ENCODE data around the gene SND1. TPM values are rescaled to one million over a fixed set of nuclear protein-coding genes. Genes with fewer than 3 reads are reported as not detected.

Gene SND1
- polyA plus RNA-seq, 4 donors: 47.2 to 148 (median 92.2) TPM

DNA sequence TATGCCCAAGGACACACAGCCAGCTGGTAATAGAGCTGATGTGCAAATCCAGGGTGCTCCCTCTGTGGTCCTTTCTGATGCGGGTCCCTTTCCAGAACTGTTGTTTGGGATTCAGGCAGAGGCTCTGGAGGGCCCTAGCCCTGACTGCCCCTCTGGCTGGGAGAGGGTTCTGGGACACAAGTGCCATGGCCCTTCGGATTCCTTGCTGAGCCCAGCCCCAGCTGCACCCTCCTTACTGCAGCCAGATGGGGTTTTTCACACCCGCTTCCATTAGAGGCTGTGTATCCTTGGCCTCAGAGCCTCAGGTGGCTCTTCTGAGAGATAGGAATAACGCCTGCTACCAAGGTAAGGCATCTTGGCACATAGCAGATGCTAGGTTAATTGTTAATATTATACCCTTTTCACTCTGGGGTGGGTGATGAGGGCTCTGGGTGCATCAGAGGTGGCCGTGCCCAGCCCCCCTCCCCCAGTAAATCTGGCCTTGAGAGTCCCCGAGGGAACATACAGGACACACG, 469.0 kb downstream of the SND1 start:
- Histone ChIP-seq H3K4me1 (ENCODE audit: control insufficient read depth in 3 of 3, insufficient read depth in 2 of 3, low read depth in 1 of 3, low read length in 2 of 3) (no peaks in the 10 kb centered on the region), H3K27me3 (ENCODE audit: control insufficient read depth in 3 of 3, insufficient read depth in 3 of 3, low read length in 3 of 3) (peaks cover 0 to 21% (median 0%) of the 10 kb centered on the region in 3 donors), H3K4me3 (ENCODE audit: low read depth in 1 of 3, low read length in 3 of 3) (no peak overlapping the region), H3K9me3 (ENCODE audit: control insufficient read depth in 2 of 2, insufficient read depth in 1 of 2, low read depth in 1 of 2, low read length in 1 of 2) (no peaks in the 10 kb centered on the region), H3K36me3 (ENCODE audit: control insufficient read depth in 3 of 3, insufficient read depth in 2 of 3, low read depth in 1 of 3, low read length in 3 of 3) (no peaks in the 10 kb centered on the region), H3K27ac (ENCODE audit: low read depth in 1 of 3, low read length in 2 of 3) (no peak overlapping the region)
- DNase-seq (no peak), FAIRE-seq (no peak)
- WGBS, 3 donors: 65 to 76% (median 75%) methylated on average over 7 of the region's 7 CpGs

GRCh38 chr7:128121711-128122530, 469.9 kb downstream of the SND1 start:
- Histone ChIP-seq H3K27me3 (ENCODE audit: control insufficient read depth in 3 of 3, insufficient read depth in 3 of 3, low read length in 3 of 3) (peaks cover 0 to 19% (median 0%) of the 10 kb centered on the region in 3 donors), H3K36me3 (ENCODE audit: control insufficient read depth in 3 of 3, insufficient read depth in 2 of 3, low read depth in 1 of 3, low read length in 3 of 3) (no peaks in the 10 kb centered on the region), H3K27ac (ENCODE audit: low read depth in 1 of 3, low read length in 2 of 3) (no peak overlapping the region), H3K9me3 (ENCODE audit: control insufficient read depth in 2 of 2, insufficient read depth in 1 of 2, low read depth in 1 of 2, low read length in 1 of 2) (no peaks in the 10 kb centered on the region), H3K4me1 (ENCODE audit: control insufficient read depth in 3 of 3, insufficient read depth in 2 of 3, low read depth in 1 of 3, low read length in 2 of 3) (no peaks in the 10 kb centered on the region), H3K4me3 (ENCODE audit: low read depth in 1 of 3, low read length in 3 of 3) (no peak overlapping the region)
- no peak for DNase-seq
- FAIRE-seq: no peak
- 72 to 75% (median 73%) methylated on average over 21 of the region's 21 CpGs for WGBS, 3 donors

GRCh38 chr7:128122576-128123290, 470.7 kb downstream of the SND1 start:
- H3K4me1 ChIP-seq (ENCODE audit: control insufficient read depth in 3 of 3, insufficient read depth in 2 of 3, low read depth in 1 of 3, low read length in 2 of 3): no peaks in the 10 kb centered on the region
- 58 to 70% (median 60%) methylated on average over 12 of the region's 12 CpGs for WGBS, 3 donors
- DNase-seq: no peak
- no peak overlapping the region for H3K27ac ChIP-seq (ENCODE audit: low read depth in 1 of 3, low read length in 2 of 3)
- no peaks in the 10 kb centered on the region for H3K9me3 ChIP-seq (ENCODE audit: control insufficient read depth in 2 of 2, insufficient read depth in 1 of 2, low read depth in 1 of 2, low read length in 1 of 2)
- FAIRE-seq: no peak
- H3K27me3 ChIP-seq (ENCODE audit: control insufficient read depth in 3 of 3, insufficient read depth in 3 of 3, low read length in 3 of 3): peaks cover 0 to 17% (median 1%) of the 10 kb centered on the region in 3 donors
- no peak overlapping the region for H3K4me3 ChIP-seq (ENCODE audit: low read depth in 1 of 3, low read length in 3 of 3)
- H3K36me3 ChIP-seq (ENCODE audit: control insufficient read depth in 3 of 3, insufficient read depth in 2 of 3, low read depth in 1 of 3, low read length in 3 of 3): no peaks in the 10 kb centered on the region

GRCh38 chr7:128123291-128124037, 471.5 kb downstream of the SND1 start:
- DNase-seq (no peak), FAIRE-seq (no peak)
- no peaks in the 10 kb centered on the region for H3K36me3 ChIP-seq (ENCODE audit: control insufficient read depth in 3 of 3, insufficient read depth in 2 of 3, low read depth in 1 of 3, low read length in 3 of 3)
- H3K9me3 ChIP-seq (ENCODE audit: control insufficient read depth in 2 of 2, insufficient read depth in 1 of 2, low read depth in 1 of 2, low read length in 1 of 2): no peaks in the 10 kb centered on the region
- 56 to 66% (median 66%) methylated on average over 12 of the region's 12 CpGs for WGBS, 3 donors
- H3K27me3 ChIP-seq (ENCODE audit: control insufficient read depth in 3 of 3, insufficient read depth in 3 of 3, low read length in 3 of 3): peaks cover 0 to 15% (median 2%) of the 10 kb centered on the region in 3 donors
- no peaks in the 10 kb centered on the region for H3K4me1 ChIP-seq (ENCODE audit: control insufficient read depth in 3 of 3, insufficient read depth in 2 of 3, low read depth in 1 of 3, low read length in 2 of 3)
- H3K27ac ChIP-seq (ENCODE audit: low read depth in 1 of 3, low read length in 2 of 3): no peak overlapping the region
- no peak overlapping the region for H3K4me3 ChIP-seq (ENCODE audit: low read depth in 1 of 3, low read length in 3 of 3)

- Histone ChIP-seq H3K4me1 (ENCODE audit: control insufficient read depth in 3 of 3, insufficient read depth in 2 of 3, low read depth in 1 of 3, low read length in 2 of 3) (no peaks in the 10 kb centered on the region), H3K27me3 (ENCODE audit: control insufficient read depth in 3 of 3, insufficient read depth in 3 of 3, low read length in 3 of 3) (peaks cover 0 to 20% (median 4%) of the 10 kb centered on the region in 3 donors), H3K27ac (ENCODE audit: low read depth in 1 of 3, low read length in 2 of 3) (no peak overlapping the region), H3K9me3 (ENCODE audit: control insufficient read depth in 2 of 2, insufficient read depth in 1 of 2, low read depth in 1 of 2, low read length in 1 of 2) (no peaks in the 10 kb centered on the region), H3K36me3 (ENCODE audit: control insufficient read depth in 3 of 3, insufficient read depth in 2 of 3, low read depth in 1 of 3, low read length in 3 of 3) (no peaks in the 10 kb centered on the region), H3K4me3 (ENCODE audit: low read depth in 1 of 3, low read length in 3 of 3) (no peak overlapping the region)
- WGBS, 3 donors: 36 to 55% (median 45%) methylated on average over 4 of the region's 4 CpGs
- FAIRE-seq (no peak), DNase-seq (no peak)
These were observed 472.8 kb downstream of the SND1 start for GRCh38 chr7:128124786-128125185.

GRCh38 chr7:128125816-128126215, 473.8 kb downstream of the SND1 start:
- Histone ChIP-seq H3K4me1 (ENCODE audit: control insufficient read depth in 3 of 3, insufficient read depth in 2 of 3, low read depth in 1 of 3, low read length in 2 of 3) (no peaks in the 10 kb centered on the region), H3K27me3 (ENCODE audit: control insufficient read depth in 3 of 3, insufficient read depth in 3 of 3, low read length in 3 of 3) (peaks cover 0 to 26% (median 4%) of the 10 kb centered on the region in 3 donors), H3K27ac (ENCODE audit: low read depth in 1 of 3, low read length in 2 of 3) (no peak overlapping the region), H3K4me3 (ENCODE audit: low read depth in 1 of 3, low read length in 3 of 3) (no peak overlapping the region), H3K36me3 (ENCODE audit: control insufficient read depth in 3 of 3, insufficient read depth in 2 of 3, low read depth in 1 of 3, low read length in 3 of 3) (no peaks in the 10 kb centered on the region), H3K9me3 (ENCODE audit: control insufficient read depth in 2 of 2, insufficient read depth in 1 of 2, low read depth in 1 of 2, low read length in 1 of 2) (no peaks in the 10 kb centered on the region)
- DNase-seq (no peak), FAIRE-seq (no peak)
- 43 to 48% (median 45%) methylated on average over 1 of the region's 1 CpG for WGBS, 3 donors

GRCh38 chr7:128128401-128128800, 476.4 kb downstream of the SND1 start:
- Histone ChIP-seq H3K4me1 (ENCODE audit: control insufficient read depth in 3 of 3, insufficient read depth in 2 of 3, low read depth in 1 of 3, low read length in 2 of 3) (no peaks in the 10 kb centered on the region), H3K27ac (ENCODE audit: low read depth in 1 of 3, low read length in 2 of 3) (no peak overlapping the region), H3K4me3 (ENCODE audit: low read depth in 1 of 3, low read length in 3 of 3) (no peak overlapping the region), H3K36me3 (ENCODE audit: control insufficient read depth in 3 of 3, insufficient read depth in 2 of 3, low read depth in 1 of 3, low read length in 3 of 3) (no peaks in the 10 kb centered on the region), H3K9me3 (ENCODE audit: control insufficient read depth in 2 of 2, insufficient read depth in 1 of 2, low read depth in 1 of 2, low read length in 1 of 2) (no peaks in the 10 kb centered on the region), H3K27me3 (ENCODE audit: control insufficient read depth in 3 of 3, insufficient read depth in 3 of 3, low read length in 3 of 3) (peaks cover 0 to 31% (median 10%) of the 10 kb centered on the region in 3 donors)
- no peak for DNase-seq
- FAIRE-seq: no peak
- WGBS, 3 donors: 74 to 85% (median 79%) methylated on average over 3 of the region's 3 CpGs

DNA sequence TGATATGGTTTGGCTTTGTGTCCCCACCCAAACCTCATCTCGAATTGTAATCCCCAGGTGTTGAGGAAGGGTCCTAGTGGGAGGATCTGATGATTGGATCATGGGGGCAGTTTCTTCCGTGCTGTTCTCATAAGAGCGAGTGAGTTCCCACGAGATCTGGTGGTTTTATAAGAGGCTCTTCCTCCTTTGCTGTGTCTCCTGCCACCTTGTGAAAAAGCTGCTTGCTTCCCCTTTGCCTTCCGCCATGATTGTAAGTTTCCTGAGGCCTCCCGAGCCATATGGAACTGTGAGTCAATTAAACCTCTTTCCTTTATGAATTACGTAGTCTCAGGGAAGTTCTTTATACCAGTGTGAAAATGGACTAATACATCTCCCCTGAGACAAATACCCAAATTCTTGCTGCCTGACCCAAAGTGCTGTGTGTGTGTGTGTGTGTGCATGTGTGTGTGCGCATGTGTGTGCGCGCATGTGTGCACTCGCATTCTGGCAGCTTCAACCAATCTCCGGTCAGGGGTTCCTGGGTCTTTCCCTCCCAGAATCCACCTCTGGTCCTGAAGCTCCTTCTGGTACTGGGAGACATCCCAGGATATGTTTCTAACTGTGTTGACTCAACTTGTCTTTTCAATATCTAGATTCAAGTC, 477.4 kb downstream of the SND1 start:
- FAIRE-seq: no peak
- no peak for DNase-seq
- Histone ChIP-seq H3K27ac (ENCODE audit: low read depth in 1 of 3, low read length in 2 of 3) (no peak overlapping the region), H3K27me3 (ENCODE audit: control insufficient read depth in 3 of 3, insufficient read depth in 3 of 3, low read length in 3 of 3) (peaks cover 0 to 38% (median 12%) of the 10 kb centered on the region in 3 donors), H3K36me3 (ENCODE audit: control insufficient read depth in 3 of 3, insufficient read depth in 2 of 3, low read depth in 1 of 3, low read length in 3 of 3) (no peaks in the 10 kb centered on the region), H3K4me1 (ENCODE audit: control insufficient read depth in 3 of 3, insufficient read depth in 2 of 3, low read depth in 1 of 3, low read length in 2 of 3) (no peaks in the 10 kb centered on the region), H3K4me3 (ENCODE audit: low read depth in 1 of 3, low read length in 3 of 3) (no peak overlapping the region), H3K9me3 (ENCODE audit: control insufficient read depth in 2 of 2, insufficient read depth in 1 of 2, low read depth in 1 of 2, low read length in 1 of 2) (no peaks in the 10 kb centered on the region)
- WGBS, 3 donors: 79 to 82% (median 81%) methylated on average over 12 of the region's 12 CpGs
